Activated T-cell treated with anti-CD3 and anti-CD28 coated beads for 48 hours (primary cell): Measurements from ENCODE around the gene PSMD2.
A peak's percentile ranks its signal among the peaks of the same experiment; 100 is the strongest.

Source experiments
- DNase-seq: peaks from one replicate; pipeline ENCODE4 v3.0.0-alpha.2; 2020; ENCODE audit warnings: low read depth

PSMD2 gene

DNA sequence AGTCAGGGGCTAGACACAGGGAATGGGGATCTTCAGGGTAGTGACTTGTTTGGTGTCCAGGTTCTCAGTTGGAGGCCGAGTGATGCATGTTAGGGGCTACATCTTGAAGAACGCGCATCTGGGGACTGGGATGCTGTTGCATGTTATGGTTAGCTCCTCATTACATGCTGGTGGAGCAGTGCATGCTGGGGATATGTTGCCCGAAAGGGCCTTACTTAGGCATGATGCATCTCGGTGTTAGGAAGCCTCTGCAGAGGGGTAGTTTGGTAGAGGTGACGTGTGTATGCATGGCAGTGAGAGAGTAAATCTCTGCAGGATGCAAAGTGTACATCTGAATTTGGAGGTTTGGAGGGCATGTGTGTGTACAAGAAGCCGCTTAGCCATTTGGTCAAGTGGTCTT is 17.8 kb downstream of the PSMD2 start:
- DNase-seq: no peak

DNA sequence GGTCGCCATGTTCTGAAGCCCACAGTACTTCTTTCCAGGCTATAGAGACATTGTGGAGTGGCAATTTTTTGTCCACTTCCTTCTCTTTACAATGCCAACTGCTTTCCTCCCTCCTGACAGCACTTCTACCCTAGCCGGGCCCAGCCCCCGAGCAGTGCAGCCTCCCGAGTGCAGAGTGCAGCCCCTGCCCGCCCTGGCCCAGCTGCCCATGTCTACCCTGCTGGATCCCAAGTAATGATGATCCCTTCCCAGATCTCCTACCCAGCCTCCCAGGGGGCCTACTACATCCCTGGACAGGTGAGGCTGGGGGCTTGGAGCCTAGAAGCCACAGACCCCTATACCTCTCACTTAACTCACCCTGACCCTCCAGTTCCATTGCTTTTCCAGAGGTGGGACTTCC is 18.2 kb downstream of the PSMD2 start:
- DNase-seq: no peak

DNA sequence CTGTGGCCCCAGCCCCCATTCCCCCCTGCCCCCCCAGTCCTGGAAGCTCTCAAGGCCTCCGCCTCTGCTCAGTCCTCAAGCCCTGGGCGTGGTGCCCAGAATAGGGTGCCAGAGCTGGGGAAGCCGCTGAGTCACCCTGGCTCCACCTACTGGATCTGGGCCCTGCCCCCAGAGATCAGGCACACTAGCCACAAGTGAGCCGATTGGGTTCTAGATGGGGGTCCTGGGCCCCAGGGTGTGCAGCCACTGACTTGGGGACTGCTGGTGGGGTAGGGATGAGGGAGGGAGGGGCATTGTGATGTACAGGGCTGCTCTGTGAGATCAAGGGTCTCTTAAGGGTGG is 21.0 kb downstream of the PSMD2 start:
- DNase-seq: peak; percentile 43

DNA sequence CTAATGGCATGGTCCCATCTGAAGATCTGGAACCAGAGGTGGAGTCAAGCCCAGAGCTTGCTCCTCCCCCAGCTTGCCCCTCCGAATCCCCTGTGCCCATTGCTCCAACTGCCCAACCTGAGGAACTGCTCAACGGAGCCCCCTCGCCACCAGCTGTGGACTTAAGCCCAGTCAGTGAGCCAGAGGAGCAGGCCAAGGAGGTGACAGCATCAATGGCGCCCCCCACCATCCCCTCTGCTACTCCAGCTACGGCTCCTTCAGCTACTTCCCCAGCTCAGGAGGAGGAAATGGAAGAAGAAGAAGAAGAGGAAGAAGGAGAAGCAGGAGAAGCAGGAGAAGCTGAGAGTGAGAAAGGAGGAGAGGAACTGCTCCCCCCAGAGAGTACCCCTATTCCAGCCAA is 22.6 kb downstream of the PSMD2 start:
- DNase-seq: no peak

DNA sequence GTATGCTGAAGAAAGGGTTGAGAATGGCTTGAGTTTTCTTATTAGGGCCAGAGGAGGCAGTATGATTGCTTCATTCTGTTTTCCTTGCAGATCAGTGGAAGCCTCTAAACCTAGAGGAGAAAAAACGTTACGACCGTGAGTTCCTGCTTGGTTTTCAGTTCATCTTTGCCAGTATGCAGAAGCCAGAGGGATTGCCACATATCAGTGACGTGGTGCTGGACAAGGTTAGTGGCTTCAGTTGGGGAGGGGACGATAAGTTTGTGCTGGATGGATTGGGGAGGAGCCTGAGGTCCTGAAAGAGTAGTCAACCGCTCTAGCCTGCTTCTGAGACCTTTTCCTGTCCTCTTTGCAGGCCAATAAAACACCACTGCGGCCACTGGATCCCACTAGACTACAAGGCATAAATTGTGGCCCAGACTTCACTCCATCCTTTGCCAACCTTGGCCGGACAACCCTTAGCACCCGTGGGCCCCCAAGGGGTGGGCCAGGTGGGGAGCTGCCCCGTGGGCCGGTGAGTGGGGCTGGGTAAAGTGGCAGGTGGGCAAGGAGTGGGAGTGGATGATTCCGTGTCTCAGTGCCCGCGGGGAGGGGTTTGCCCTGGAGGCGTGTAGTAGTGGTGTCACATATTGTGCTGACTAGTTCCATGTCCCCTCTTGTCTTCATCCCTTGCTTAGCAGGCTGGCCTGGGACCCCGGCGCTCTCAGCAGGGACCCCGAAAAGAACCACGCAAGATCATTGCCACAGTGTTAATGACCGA is 23.9 kb downstream of the PSMD2 start:
- DNase-seq: no peak

DNA sequence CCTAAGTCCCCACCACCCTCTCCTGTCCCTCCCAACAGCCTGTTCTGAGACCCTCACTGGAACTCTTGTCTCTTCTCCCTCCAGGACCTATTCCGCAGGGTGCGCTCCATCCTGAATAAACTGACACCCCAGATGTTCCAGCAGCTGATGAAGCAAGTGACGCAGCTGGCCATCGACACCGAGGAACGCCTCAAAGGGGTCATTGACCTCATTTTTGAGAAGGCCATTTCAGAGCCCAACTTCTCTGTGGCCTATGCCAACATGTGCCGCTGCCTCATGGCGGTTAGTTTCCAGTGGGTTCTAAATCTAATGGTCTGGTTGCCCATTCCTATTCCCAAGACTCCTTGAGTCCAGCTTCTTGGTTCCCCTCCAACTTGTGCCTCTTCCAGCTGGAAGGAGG is 24.7 kb downstream of the PSMD2 start:
- no peak for DNase-seq

DNA sequence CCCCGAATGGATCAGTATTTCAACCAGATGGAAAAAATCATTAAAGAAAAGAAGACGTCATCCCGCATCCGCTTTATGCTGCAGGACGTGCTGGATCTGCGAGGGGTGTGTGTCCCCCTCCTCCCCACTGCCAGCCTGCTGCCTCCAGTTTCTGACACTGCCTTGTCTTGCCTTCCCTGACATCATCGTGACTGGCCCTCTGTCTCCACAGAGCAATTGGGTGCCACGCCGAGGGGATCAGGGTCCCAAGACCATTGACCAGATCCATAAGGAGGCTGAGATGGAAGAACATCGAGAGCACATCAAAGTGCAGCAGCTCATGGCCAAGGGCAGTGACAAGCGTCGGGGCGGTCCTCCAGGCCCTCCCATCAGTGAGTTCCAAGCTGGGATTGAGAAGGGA is 26.2 kb downstream of the PSMD2 start:
- DNase-seq: no peak

DNA sequence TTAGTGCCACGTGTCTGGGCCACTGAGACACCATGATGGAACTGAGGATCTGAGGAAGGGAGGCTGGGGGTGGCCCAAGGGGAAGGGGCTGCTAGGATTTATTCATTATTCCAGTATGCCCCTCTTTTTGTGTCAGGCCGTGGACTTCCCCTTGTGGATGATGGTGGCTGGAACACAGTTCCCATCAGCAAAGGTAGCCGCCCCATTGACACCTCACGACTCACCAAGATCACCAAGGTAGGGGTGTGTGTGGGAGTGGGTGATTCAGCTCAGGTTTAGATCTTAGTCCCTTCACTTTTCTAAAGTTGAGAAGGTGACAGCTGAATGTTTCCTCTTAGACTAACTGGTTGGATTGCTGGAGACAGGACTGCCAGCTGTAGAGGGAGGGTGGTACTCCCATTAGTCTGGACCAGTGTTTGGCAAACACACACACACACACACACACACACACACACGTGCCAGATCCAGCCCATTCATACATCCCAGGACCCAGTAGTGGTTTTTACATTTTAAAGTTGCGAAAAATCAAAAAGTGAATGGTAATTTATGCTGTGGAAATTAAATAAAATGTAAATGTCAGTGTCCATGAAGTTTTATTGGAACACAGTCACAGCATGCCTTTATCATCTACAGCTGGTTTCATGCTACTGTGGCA is 26.8 kb downstream of the PSMD2 start:
- peak; percentile 39 for DNase-seq

DNA sequence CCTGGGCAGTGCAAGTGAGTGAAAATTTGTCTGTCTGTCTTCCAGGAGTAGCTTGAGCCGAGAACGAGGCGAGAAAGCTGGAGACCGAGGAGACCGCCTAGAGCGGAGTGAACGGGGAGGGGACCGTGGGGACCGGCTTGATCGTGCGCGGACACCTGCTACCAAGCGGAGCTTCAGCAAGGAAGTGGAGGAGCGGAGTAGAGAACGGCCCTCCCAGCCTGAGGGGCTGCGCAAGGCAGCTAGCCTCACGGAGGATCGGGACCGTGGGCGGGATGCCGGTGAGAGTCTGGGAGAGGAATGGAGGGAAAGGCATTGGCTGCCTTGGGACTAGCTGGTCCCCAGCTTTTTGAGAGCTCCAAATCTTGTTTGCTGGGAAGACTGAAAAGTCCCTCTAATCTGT is 28.1 kb downstream of the PSMD2 start:
- no peak for DNase-seq

DNA sequence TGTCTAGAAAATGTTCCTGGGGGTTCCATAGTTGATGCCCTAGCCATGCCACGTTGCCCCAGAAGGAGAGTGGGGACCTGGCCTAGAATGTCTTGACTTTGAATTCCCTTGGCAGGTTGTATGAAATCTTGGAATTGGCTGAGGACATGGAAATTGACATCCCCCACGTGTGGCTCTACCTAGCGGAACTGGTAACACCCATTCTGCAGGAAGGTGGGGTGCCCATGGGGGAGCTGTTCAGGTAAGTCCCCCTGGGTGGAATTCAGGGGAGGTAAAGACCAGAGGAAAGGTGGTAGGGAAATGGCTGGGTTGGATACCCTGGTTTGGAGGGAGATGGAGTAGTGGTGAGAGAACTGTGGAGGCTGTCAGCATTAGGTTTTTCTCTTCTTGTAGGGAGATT is 29.5 kb downstream of the PSMD2 start:
- no peak for DNase-seq

DNA sequence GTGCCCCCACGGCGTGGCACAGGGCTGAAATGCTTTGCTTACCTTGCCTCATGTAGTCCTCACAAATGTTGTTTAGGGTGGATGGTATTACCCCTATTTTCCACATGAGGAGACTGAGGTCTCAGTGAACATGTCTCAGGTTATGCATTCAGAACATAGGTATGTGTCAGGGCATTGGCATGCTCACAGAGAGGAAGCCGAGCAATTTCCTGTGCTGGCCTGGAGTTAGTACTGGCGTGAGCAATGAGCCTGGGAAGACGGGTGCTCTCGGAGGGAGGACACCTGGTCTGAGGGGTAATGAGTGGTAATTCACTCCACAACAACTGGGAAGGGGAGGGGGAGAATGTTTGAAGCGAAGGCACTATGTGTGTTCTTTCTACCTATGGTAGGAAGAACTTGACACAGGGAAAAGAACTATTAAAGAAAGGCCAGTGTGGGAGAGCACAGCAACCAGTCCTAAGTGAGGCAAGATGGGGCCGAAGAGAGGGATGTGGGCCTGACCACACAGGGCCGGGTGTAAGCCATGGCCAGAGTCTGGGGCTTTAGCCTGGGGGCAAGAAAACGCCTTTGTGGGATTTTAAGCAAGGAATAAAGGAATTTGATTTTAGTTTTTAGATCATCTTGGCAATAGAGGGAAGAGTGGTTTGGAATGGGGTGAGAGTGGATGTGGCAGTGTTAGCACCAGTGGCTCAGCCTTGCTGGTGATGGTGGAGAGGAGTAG is 33.5 kb downstream of the PSMD2 start:
- DNase-seq: no peak

DNA sequence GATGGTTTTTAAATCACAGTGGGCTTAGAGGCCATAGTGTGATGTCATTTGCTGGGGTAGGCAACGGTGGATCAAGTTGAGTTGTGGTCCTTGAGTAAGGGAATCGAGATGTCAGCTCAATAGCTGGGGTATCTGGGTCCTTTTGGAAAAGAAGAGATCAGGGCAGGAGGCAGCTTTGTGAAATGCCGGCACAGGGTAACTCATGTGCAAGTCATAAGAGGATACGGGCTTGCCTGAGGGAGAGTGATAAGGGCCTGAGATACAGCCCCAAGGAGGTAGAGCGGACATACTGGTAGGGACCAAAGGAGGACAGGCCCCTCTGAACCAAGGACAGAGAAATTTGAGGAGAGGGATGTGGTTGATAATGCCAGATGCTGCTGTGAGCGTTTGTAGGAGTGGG is 34.1 kb downstream of the PSMD2 start:
- DNase-seq: no peak

DNA sequence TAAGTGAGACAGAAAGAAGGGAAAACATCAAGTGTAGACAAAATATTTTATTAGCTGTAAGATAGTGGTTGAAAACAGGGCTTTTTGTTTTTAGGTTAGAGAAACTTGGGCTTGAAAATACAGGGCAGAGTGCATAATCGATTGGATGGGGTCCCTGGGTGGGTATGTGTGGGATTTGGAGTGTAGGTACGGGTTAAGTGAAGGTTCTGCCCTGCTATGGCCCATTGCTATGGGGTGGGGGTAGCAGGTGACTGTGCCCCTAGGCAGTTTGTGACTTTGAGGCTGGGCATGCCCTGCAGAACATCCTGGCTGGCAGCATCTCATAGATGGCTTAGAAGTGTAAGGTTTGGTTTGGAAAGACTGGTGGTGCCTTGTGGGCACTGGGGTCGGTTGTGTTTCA is 34.7 kb downstream of the PSMD2 start:
- no peak for DNase-seq

DNA sequence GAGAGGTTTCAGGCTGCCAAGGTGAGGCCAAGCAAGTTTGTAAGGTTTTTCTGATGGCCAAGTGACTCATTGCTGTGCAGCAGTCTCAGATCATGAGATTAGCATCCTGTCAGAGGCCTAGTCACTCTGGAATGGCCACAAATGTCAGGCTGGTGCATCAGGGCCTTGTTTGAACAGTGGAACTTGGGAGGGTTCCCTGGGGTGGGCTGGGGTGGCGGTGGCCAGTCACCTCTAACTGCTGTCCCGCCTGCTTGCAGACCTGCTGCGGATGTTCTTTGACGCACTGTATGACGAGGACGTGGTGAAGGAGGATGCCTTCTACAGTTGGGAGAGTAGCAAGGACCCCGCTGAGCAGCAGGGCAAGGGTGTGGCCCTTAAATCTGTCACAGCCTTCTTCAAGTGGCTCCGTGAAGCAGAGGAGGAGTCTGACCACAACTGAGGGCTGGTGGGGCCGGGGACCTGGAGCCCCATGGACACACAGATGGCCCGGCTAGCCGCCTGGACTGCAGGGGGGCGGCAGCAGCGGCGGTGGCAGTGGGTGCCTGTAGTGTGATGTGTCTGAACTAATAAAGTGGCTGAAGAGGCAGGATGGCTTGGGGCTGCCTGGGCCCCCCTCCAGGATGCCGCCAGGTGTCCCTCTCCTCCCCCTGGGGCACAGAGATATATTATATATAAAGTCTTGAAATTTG is 35.6 kb downstream of the PSMD2 start:
- DNase-seq: peak; percentile 37

DNA sequence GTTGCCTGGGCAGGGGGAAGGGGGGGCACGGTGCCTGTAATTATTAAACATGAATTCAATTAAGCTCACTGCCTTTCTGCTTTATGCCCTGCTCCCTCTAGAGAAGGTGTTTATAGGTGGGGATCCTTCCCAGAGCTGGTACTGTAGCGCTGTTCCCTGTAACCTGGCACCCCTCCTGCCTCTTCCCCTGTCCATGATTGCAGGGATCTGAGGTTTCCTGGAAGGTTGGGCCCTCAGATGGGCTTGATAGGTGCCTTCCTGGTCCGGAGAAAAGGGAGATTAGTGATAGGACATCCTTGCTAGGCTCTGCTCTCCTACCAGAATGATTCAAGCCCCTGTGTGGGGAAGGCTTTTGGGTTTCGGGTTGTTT is 36.2 kb downstream of the PSMD2 start:
- DNase-seq: no peak

DNA sequence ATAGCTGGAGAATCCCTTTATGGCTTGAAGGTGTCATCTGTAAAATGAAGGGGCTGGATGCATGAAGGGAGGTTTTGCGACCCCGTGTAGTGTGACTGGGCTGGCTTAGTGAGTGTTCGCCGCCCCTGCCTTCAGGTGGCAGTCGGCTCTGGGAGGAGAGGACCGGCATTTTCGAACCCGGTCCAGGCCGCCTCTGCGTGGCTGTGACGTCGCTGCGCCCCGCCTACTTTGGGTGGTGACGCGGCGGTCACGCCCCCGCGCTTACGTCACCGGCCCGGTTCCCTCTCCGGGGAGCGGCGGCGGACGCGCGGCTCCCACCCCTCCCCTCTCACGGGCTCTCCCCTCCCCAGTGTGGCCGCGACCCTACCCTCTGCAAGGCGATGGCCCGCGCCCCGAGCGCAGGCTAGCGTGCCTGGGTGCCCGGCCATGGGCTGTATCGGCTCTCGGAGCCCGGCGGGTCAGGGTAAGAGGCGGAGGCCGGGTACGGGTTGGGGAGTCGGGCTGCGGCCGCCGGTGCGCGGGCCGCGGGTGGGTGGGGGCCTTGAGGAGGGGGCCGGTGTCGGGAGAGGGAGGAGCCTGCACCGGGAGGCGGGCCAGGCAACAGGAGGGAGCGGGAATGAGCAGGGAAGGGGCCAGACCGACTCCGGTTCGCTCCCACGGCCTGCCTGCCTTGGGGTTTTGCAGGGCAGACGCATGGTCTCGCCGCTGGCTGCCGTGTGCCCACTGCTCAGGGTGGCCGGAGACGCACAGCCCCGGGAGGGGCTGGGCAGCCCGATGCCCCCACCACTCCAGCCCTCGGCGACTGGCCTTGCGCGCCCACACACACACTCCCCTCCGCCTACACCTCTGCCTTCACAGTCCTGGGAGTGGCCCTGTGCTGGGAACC is 36.9 kb downstream of the PSMD2 start:
- DNase-seq: peak; percentile 86

DNA sequence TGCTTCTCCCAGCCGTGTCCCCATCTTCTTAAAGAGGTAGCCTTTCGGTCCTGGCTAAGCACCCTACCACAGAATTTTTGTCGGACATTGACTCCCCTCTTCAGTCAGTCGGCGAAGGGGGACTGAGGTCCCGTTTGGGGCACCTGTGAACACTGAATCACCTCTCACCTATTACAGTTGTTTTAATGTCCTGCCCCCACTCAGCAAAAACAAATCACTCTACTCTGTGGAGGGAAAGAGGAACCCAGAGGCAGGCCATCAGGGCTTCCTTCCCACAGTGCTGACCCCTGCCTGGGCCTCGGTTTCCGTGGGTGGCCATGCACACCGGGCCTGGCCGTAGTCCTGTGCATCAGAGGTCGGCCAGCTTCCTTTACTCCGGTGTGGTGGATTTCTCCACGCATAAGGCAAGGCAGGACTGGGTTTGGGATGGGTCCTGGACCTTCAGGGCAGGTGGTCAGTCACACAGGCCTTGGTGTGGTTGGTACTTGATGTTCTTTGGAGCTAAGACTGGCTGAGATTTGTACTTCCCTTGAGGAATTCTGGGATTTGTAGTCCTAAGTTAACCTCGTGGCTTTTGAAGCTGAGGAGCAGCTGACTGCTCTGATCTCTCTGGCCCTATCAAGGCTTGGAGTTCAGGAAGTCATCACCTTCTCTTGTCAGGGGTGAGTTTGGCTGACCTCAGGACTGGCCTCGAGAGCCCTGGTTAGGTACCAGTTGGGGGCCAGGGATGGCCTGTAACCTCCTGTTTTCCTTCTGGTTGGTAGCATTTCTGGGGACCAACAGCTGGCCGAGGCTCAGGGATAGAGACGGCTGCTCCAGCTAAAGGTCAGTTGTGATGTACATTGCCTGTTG is 37.7 kb downstream of the PSMD2 start:
- no peak for DNase-seq

DNA sequence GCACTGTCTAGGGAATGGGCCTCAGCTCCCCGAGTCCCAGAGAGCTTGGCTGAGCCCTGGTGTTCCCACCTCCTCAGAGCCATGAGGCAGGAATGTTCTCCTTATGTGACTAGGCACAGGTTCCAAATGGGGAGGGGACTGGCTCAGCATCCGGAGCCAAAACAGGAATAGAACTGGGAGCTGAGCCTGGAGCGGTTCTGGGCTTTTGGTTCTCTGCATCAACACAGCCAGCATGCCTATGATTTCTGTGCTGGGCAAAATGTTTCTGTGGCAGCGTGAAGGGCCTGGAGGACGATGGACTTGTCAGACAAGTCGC is 38.3 kb downstream of the PSMD2 start, which contains the start of gene FAM131A:
Gene FAM131A (plus strand): TSS at position 202 of the 316 bp plus-strand sequence. CDS start 31 bp downstream, at position 233.
- no peak for DNase-seq

DNA sequence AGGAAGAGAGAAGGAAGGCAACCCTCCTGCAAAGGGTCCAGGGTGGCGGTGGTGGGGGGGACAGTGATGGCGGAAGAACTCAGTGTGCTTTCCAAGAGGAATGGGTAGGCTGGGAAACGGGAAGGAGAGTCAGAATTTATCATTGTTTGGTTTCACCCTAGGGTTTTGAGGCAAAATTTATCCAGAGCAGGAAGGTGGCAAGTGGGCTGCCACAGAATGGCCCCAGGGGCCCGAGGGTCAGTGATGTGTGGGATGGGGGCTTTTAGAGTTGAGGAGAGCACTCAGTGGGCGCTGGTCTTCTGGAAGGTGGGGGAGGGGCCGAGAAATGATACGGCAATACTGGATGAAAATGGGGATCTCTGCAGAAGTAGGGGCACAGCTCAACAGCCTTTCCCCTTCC is 38.9 kb downstream of the PSMD2 start:
- DNase-seq: no peak

DNA sequence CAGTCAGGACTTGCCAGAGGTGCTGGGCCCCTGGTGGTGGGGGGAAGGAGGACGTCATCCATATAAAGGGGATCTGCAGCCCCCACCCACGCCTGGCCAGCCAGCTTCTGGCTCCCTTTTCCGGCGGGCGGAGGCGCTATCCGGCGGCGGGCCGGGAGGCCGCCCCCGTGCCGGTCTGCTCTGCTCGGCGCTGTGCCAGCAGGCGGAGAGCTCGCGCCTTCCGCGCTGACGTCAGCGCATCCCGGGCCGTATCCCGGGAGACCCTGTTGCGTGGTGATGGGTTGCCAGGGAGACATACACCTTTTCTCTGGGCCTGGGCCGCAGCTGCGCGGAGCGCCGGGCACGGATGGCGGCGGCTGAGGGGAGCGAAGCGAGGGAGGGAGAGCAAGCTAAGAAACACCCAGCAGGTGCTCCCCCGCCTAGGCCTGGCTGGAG is 39.5 kb downstream of the PSMD2 start:
- DNase-seq: no peak

DNA sequence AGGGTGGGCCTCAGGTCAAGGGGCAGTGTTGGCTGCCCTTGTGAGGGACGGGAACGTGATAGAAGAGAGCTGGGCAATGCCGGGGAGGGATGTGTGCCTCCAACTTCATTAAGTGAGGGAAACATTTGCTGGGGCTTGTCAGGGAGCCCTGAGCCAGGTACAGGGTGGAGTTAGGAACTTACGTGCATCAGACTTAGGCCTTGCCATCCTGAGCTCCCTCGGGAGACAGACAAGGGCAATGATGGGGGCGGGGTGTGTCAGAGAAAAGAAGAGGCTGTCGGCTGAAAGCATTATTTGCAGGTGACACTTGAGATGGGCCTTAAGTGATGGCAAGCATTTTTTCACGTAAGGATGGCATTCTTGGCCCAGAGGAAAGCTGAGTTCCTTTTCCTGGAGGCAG is 40.0 kb downstream of the PSMD2 start:
- DNase-seq: no peak
